ENCODE measurements around the gene HNRNPA3. TPM values are rescaled to one million over a fixed set of nuclear protein-coding genes. Genes with fewer than 3 reads are reported as not detected.
A peak's percentile ranks its signal among the peaks of the same experiment; 100 is the strongest.

Gene HNRNPA3
- total and polyA plus RNA-seq, 2 of the 13 experiments (the other 11 are each of a cell fraction or from before 2014, with no cell fraction given), result 73.3 to 97.7 TPM

DNA sequence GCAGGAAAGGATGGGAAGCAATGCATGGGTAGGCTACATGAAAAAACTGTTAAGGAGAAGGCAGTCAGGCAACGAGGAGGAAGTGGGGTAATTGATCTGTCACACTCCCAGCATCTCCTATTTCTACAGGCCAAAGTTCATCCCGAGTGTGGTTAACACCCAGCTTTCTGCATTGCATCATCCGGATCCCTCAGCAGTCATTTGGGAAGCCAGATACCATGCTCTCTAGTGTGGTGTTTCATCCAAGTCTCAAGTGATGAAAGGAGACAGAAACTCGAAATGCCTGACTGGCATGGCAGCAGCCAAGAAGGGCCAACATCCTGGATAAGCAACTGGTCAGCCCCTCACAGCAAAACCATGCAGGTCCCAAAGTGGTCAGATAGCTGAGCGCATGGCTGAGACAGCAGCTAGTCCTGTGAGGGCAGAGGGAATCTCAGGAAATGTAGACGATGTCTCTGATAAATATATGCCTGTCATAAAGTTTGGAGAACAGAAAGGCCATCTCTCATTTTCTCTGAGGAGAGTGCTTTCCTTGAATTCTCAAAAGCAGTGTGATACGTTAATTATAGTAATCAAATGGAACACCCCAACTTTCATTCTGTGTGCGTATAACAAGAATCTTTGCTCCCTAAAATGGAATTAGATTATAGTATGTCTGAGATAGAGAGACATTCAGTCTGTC, 24.8 kb upstream of the HNRNPA3 start (continued):
- TF ChIP-seq, protein P1, sequence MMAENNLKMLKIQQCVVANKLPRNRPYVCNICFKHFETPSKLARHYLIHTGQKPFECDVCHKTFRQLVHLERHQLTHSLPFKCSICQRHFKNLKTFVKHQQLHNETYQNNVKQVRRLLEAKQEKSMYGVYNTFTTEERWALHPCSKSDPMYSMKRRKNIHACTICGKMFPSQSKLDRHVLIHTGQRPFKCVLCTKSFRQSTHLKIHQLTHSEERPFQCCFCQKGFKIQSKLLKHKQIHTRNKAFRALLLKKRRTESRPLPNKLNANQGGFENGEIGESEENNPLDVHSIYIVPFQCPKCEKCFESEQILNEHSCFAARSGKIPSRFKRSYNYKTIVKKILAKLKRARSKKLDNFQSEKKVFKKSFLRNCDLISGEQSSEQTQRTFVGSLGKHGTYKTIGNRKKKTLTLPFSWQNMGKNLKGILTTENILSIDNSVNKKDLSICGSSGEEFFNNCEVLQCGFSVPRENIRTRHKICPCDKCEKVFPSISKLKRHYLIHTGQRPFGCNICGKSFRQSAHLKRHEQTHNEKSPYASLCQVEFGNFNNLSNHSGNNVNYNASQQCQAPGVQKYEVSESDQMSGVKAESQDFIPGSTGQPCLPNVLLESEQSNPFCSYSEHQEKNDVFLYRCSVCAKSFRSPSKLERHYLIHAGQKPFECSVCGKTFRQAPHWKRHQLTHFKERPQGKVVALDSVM (CRISPR knock-in tag; IDR thresholded peaks at IDR 0.05), result peak; percentile 63; the same call in 1 of the 2 replicates
- TF ChIP-seq, protein P2, sequence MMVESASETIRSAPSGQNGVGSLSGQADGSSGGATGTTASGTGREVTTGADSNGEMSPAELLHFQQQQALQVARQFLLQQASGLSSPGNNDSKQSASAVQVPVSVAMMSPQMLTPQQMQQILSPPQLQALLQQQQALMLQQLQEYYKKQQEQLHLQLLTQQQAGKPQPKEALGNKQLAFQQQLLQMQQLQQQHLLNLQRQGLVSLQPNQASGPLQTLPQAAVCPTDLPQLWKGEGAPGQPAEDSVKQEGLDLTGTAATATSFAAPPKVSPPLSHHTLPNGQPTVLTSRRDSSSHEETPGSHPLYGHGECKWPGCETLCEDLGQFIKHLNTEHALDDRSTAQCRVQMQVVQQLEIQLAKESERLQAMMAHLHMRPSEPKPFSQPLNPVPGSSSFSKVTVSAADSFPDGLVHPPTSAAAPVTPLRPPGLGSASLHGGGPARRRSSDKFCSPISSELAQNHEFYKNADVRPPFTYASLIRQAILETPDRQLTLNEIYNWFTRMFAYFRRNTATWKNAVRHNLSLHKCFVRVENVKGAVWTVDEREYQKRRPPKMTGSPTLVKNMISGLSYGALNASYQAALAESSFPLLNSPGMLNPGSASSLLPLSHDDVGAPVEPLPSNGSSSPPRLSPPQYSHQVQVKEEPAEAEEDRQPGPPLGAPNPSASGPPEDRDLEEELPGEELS (CRISPR knock-in tag; IDR thresholded peaks at IDR 0.05), result peak; percentile 97
- TF ChIP-seq ZIK1 (CRISPR knock-in tag; IDR thresholded peaks at IDR 0.05; ENCODE audit: borderline replicate concordance, low read depth) (0 out of 2 replicates have a peak, but pooled peaks have one; percentile 74), ZNF713 (CRISPR knock-in tag; IDR thresholded peaks at IDR 0.05) (no peak), MIER3 (CRISPR knock-in tag; IDR thresholded peaks at IDR 0.05; ENCODE audit: borderline replicate concordance) (peak; percentile 97; the same call in 1 of the 2 replicates), RAD21 (CRISPR knock-in tag; IDR thresholded peaks at IDR 0.05) (peak; percentile 6; the same call in 1 of the 2 replicates), ARHGAP35 (CRISPR knock-in tag; IDR thresholded peaks at IDR 0.05; ENCODE audit: borderline replicate concordance) (peak; percentile 72; the same call in 1 of the 2 replicates)
- TF ChIP-seq, protein P3, sequence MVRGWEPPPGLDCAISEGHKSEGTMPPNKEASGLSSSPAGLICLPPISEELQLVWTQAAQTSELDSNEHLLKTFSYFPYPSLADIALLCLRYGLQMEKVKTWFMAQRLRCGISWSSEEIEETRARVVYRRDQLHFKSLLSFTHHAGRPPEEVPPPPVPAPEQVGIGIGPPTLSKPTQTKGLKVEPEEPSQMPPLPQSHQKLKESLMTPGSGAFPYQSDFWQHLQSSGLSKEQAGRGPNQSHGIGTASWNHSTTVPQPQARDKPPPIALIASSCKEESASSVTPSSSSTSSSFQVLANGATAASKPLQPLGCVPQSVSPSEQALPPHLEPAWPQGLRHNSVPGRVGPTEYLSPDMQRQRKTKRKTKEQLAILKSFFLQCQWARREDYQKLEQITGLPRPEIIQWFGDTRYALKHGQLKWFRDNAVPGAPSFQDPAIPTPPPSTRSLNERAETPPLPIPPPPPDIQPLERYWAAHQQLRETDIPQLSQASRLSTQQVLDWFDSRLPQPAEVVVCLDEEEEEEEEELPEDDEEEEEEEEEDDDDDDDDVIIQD (CRISPR knock-in tag; IDR thresholded peaks at IDR 0.05; ENCODE audit: low read depth), result peak; percentile 98
- TF ChIP-seq, protein P4, sequence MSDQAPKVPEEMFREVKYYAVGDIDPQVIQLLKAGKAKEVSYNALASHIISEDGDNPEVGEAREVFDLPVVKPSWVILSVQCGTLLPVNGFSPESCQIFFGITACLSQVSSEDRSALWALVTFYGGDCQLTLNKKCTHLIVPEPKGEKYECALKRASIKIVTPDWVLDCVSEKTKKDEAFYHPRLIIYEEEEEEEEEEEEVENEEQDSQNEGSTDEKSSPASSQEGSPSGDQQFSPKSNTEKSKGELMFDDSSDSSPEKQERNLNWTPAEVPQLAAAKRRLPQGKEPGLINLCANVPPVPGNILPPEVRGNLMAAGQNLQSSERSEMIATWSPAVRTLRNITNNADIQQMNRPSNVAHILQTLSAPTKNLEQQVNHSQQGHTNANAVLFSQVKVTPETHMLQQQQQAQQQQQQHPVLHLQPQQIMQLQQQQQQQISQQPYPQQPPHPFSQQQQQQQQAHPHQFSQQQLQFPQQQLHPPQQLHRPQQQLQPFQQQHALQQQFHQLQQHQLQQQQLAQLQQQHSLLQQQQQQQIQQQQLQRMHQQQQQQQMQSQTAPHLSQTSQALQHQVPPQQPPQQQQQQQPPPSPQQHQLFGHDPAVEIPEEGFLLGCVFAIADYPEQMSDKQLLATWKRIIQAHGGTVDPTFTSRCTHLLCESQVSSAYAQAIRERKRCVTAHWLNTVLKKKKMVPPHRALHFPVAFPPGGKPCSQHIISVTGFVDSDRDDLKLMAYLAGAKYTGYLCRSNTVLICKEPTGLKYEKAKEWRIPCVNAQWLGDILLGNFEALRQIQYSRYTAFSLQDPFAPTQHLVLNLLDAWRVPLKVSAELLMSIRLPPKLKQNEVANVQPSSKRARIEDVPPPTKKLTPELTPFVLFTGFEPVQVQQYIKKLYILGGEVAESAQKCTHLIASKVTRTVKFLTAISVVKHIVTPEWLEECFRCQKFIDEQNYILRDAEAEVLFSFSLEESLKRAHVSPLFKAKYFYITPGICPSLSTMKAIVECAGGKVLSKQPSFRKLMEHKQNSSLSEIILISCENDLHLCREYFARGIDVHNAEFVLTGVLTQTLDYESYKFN (CRISPR knock-in tag; conservative IDR thresholded peaks at IDR 0.05), result peak; percentile 98
- TF ChIP-seq, protein P5, sequence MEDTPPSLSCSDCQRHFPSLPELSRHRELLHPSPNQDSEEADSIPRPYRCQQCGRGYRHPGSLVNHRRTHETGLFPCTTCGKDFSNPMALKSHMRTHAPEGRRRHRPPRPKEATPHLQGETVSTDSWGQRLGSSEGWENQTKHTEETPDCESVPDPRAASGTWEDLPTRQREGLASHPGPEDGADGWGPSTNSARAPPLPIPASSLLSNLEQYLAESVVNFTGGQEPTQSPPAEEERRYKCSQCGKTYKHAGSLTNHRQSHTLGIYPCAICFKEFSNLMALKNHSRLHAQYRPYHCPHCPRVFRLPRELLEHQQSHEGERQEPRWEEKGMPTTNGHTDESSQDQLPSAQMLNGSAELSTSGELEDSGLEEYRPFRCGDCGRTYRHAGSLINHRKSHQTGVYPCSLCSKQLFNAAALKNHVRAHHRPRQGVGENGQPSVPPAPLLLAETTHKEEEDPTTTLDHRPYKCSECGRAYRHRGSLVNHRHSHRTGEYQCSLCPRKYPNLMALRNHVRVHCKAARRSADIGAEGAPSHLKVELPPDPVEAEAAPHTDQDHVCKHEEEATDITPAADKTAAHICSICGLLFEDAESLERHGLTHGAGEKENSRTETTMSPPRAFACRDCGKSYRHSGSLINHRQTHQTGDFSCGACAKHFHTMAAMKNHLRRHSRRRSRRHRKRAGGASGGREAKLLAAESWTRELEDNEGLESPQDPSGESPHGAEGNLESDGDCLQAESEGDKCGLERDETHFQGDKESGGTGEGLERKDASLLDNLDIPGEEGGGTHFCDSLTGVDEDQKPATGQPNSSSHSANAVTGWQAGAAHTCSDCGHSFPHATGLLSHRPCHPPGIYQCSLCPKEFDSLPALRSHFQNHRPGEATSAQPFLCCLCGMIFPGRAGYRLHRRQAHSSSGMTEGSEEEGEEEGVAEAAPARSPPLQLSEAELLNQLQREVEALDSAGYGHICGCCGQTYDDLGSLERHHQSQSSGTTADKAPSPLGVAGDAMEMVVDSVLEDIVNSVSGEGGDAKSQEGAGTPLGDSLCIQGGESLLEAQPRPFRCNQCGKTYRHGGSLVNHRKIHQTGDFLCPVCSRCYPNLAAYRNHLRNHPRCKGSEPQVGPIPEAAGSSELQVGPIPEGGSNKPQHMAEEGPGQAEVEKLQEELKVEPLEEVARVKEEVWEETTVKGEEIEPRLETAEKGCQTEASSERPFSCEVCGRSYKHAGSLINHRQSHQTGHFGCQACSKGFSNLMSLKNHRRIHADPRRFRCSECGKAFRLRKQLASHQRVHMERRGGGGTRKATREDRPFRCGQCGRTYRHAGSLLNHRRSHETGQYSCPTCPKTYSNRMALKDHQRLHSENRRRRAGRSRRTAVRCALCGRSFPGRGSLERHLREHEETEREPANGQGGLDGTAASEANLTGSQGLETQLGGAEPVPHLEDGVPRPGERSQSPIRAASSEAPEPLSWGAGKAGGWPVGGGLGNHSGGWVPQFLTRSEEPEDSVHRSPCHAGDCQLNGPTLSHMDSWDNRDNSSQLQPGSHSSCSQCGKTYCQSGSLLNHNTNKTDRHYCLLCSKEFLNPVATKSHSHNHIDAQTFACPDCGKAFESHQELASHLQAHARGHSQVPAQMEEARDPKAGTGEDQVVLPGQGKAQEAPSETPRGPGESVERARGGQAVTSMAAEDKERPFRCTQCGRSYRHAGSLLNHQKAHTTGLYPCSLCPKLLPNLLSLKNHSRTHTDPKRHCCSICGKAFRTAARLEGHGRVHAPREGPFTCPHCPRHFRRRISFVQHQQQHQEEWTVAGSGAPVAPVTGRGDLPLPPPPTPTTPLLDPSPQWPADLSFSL (CRISPR knock-in tag; IDR thresholded peaks at IDR 0.05), result no peak; the same call in 1 of the 2 replicates

All from HepG2 (cell line).